ENCODE results near the gene KIAA1217. TPM values are rescaled to one million over a fixed set of nuclear protein-coding genes. Genes with fewer than 3 reads are reported as not detected.
A peak's percentile ranks its signal among the peaks of the same experiment; 100 is the strongest.
"Not testable (repeated sequence)": the region's sequence is repeated elsewhere in the genome, so short reads cannot be mapped to it uniquely, and the experiment has no call there.

The KIAA1217 gene
- total RNA-seq, 1 experiment from 2014 or later, result 9.4 TPM

- DNase-seq (ENCODE audit: low spot score), result no peak
Measured at GRCh38 chr10:24334279-24334939, 125.5 kb downstream of the KIAA1217 start.

- DNase-seq (ENCODE audit: low spot score), result not testable (repeated sequence)
Measured at GRCh38 chr10:24337723-24338122, 128.8 kb downstream of the KIAA1217 start.

- no peak for DNase-seq (ENCODE audit: low spot score)
Measured at GRCh38 chr10:24339387-24339786, 130.4 kb downstream of the KIAA1217 start.

GRCh38 chr10:24340446-24340845 lies 131.5 kb downstream of the KIAA1217 start:
- DNase-seq (ENCODE audit: low spot score), result no peak

- no peak for DNase-seq (ENCODE audit: low spot score)
Measured at GRCh38 chr10:24340883-24341282, 131.9 kb downstream of the KIAA1217 start.

GRCh38 chr10:24341371-24341770 lies 132.4 kb downstream of the KIAA1217 start:
- no peak for DNase-seq (ENCODE audit: low spot score)

- no peak for DNase-seq (ENCODE audit: low spot score)
Measured at GRCh38 chr10:24341897-24342296, 133.0 kb downstream of the KIAA1217 start.

GRCh38 chr10:24343686-24344085 lies 134.7 kb downstream of the KIAA1217 start:
- DNase-seq (ENCODE audit: low spot score), result peak; percentile 18

GRCh38 chr10:24344279-24344678 lies 135.3 kb downstream of the KIAA1217 start:
- DNase-seq (ENCODE audit: low spot score), result peak; percentile 72

GRCh38 chr10:24344695-24345463 lies 135.9 kb downstream of the KIAA1217 start:
- DNase-seq (ENCODE audit: low spot score), result peak; percentile 19

- DNase-seq (ENCODE audit: low spot score), result no peak
Measured at GRCh38 chr10:24346877-24347519, 138.1 kb downstream of the KIAA1217 start.

GRCh38 chr10:24349379-24350001 lies 140.6 kb downstream of the KIAA1217 start:
- DNase-seq (ENCODE audit: low spot score), result no peak

- DNase-seq (ENCODE audit: low spot score), result no peak
Measured at GRCh38 chr10:24350070-24350921, 141.4 kb downstream of the KIAA1217 start.

- not testable (repeated sequence) for DNase-seq (ENCODE audit: low spot score)
Measured at GRCh38 chr10:24350922-24351225, 141.9 kb downstream of the KIAA1217 start.

- no peak for DNase-seq (ENCODE audit: low spot score)
Measured at GRCh38 chr10:24351961-24352360, 143.0 kb downstream of the KIAA1217 start.

- DNase-seq (ENCODE audit: low spot score), result no peak
Measured at GRCh38 chr10:24352399-24352798, 143.5 kb downstream of the KIAA1217 start.

GRCh38 chr10:24353319-24353718 lies 144.4 kb downstream of the KIAA1217 start:
- no peak for DNase-seq (ENCODE audit: low spot score)

GRCh38 chr10:24355056-24355688 lies 146.2 kb downstream of the KIAA1217 start:
- DNase-seq (ENCODE audit: low spot score), result no peak

- DNase-seq (ENCODE audit: low spot score), result no peak
Measured at GRCh38 chr10:24357344-24358004, 148.5 kb downstream of the KIAA1217 start.

- DNase-seq (ENCODE audit: low spot score), result no peak
Measured at GRCh38 chr10:24358022-24358421, 149.1 kb downstream of the KIAA1217 start.
